Measurements from ENCODE around the gene TARS3.

The TARS3 gene

GRCh38 chr15:101619615-101619865 lies 104.7 kb downstream of the TARS3 start:
- no peak for DNase-seq

- DNase-seq = no peak
Measured at GRCh38 chr15:101618851-101619614, 105.2 kb downstream of the TARS3 start.

- DNase-seq = no peak
Measured at GRCh38 chr15:101618076-101618475, 106.2 kb downstream of the TARS3 start.

GRCh38 chr15:101617390-101617965 lies 106.8 kb downstream of the TARS3 start:
- DNase-seq = no peak

- DNase-seq = peak; percentile 55
Measured at GRCh38 chr15:101615986-101616848, 108.1 kb downstream of the TARS3 start.

- no peak for DNase-seq
Measured at GRCh38 chr15:101615414-101615985, 108.8 kb downstream of the TARS3 start.

GRCh38 chr15:101614761-101615160 lies 109.5 kb downstream of the TARS3 start:
- DNase-seq = no peak

DNA sequence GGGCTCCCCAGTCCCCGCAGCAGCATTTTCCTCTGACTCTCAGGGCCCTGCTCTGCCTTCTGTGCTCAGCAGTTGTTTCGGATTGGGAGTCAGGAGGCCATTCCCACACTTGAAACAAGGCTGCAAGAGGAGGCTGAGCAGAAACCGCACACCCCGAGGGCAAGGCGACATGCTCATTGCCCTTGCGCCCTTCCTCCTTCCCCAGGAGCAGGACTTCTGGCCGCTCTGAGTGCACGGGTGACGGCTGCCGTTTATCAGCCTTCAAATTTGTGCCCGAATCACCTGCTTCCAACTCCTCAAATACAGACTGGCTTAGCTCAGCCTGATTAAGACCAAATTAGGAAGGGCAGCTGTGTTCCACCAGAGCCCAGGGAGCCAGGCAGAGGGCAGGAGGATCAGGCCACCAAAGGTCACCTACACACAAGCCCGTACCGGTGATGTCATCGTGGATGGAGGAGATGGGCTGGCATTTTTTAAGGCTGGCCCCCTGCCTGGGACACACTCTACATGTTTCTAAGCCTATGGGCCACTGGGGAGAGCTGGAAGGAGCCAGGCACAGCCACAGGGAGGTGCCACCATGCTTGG lies 110.2 kb downstream of the TARS3 start:
- DNase-seq = no peak

GRCh38 chr15:101613130-101614000 lies 110.9 kb downstream of the TARS3 start:
- peak; percentile 78 for DNase-seq

GRCh38 chr15:101612676-101613075 lies 111.6 kb downstream of the TARS3 start:
- no peak for DNase-seq

DNA sequence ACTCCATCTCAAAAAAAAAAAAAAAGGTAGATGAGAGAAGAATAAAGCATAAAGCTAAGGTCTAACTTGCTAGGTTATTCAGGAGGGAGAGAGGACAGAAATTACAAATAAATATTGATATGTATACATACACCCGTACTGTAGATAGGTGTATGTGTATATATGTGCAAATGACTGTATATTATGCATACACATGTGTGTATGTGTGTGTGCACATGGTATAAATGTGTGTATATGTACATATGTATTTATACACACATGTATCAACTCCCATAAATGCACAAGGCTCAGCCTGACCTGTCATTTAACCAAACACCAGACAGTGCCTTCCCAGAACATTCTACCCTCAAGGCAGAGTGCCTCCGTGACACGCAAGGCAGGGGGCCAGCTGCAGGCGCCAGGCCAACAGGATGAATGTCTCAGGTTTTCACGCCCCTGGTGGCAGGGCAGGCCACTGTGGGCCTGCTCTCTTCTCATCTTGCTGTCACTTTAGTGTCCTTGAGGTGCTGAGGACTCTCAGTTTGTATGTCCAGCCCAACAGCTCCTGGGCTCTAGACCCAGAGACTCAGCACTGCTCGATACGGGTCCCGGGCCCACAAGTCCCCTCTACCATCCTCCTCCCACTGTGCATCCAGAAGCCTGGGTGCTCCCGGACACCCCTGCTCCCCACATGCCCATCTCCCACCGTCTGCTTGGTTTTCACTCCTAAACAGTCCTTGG lies 112.5 kb downstream of the TARS3 start:
- no peak for DNase-seq

GRCh38 chr15:101611007-101611406 lies 113.3 kb downstream of the TARS3 start:
- DNase-seq = no peak

DNA sequence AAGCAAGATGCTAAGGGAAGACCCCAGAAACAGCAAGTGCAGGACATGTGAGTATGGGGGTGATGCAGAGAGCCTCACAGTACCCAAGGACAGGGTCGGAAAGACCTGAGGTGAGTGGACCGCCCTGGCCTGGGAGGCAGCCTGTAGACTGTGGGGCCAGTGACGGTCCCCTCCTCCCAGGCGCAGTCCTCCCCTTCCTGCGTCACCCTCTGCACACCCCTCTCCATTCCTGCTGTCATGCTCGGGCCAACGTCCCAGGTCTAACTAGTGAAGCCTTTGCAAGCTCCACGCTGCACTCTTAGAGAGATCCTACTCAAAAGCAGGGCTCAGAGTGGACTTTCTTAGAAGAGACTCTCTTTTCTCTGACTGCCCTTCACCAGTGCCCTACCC lies 113.7 kb downstream of the TARS3 start:
- DNase-seq = no peak

- DNase-seq = no peak
Measured at GRCh38 chr15:101609742-101610610, 114.3 kb downstream of the TARS3 start.

DNA sequence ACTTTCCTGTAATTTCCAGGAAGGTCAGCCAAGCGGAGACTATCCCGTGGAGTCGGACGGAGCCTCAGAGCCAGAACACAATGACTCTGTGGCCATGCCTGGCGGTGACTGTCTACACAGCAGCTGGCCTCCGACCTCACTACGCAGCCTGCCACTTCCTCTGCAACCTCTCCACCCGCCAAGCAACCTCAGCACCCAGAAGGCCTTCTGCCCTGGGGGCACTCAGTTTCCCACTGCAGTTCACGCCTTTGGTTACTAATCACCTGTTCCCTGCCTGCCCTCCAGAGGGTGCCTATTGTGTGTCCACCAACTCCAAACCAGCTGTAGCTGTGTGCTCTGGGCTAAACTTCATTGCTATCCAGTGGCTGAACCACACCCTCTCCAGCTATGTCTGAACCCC lies 116.1 kb downstream of the TARS3 start:
- DNase-seq = no peak

DNA sequence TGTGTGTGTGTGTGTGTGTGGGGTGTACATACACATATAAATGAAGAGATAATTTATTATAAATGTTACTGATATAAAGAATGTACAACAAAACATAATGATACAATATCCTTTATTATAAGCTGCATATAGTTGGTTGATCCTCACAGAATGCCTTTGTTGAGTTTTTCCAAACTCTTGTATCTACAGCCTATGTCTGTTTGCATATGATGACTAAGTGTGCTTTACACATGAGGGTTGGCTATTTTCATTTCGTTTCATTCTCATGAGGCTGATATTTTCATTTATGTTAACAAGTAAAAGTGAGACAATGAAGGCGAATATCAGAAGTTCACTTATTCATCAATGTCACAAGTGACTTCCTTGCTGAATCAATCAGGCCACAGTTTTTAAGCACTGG lies 117.2 kb downstream of the TARS3 start:
- no peak for DNase-seq

- DNase-seq = no peak
Measured at GRCh38 chr15:101604124-101604874, 120.0 kb downstream of the TARS3 start.

Data from NCI-H345 (cell line).